Measurements from ENCODE around the gene PIGZ. TPM values are rescaled to one million over a fixed set of nuclear protein-coding genes. Genes with fewer than 3 reads are reported as not detected.
A peak's percentile ranks its signal among the peaks of the same experiment; 100 is the strongest.

Gene PIGZ
- total and polyA plus RNA-seq, 9 of the 15 experiments (the other 6 are each of a cell fraction or from before 2014, with no cell fraction given) = 0.15 to 1.8 (median 0.76) TPM

DNA sequence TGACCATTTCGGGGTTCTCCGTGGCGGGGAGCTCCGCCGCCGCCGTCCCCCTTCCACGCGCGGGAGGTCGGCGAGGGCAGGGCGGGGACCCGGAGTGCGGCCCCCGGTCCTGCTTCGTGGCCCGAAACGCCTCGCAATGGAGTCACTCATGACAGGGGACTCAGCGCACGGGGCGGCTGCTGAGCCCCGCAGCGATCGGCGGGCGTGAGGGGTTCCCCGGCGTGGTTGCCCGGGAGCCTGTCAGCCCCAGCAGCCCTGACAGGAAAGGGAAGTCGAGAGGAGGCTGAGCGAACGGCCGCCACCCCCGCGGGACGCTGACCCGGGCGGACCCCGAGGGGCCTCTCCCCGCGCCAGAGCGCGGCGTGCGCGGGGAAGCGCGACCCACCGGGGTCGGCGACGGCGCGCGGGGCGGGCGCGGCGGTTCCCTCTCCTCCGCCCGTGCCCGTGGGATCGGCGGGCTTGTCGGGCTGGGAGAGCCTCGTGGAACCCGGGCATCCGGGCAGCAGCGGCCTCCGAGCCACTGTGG is 564 bp upstream of the PIGZ start:
- H3K9ac ChIP-seq (ENCODE audit: insufficient read depth in 1 of 2, low read depth in 2 of 2, low read length in 2 of 2) = peak overlapping the region; percentile 90 to 96
- intact Hi-C loops (cut with micrococcal nuclease) = no loop called here
- H3K4me2 ChIP-seq (ENCODE audit: insufficient read depth, low read length) = peak overlapping the region; percentile 77
- CTCF ChIA-PET (ENCODE audit: low intra/inter-chr PET ratio) = interaction anchor here (0.8 to 2.7 kb wide), 5 partner anchors 28 to 360 kb away, joined by 3 to 10 read pairs (median 6); no protein-coding TSS in a partner anchor
- DNase-seq (ENCODE audit: extremely low read depth in 1 of 4, low spot score in 3 of 4) = peak; percentile 61 to 70 (median 67)
- under 1% methylated on average over 45 of the region's 72 CpGs for WGBS (ENCODE audit: insufficient coverage, low coverage, missing lambda C conversion rate)
- peaks cover 3% of the 10 kb centered on the region; the same call in 1 of the 2 replicates for H3K9me3 ChIP-seq (replicated peaks; ENCODE audit: control insufficient read depth, insufficient read depth, low read depth, low read length)
- H2AFZ ChIP-seq (ENCODE audit: low read depth, low read length) = peak overlapping the region; percentile 92
- in situ Hi-C loops (cut with MboI) = no loop called here
- peak overlapping the region; percentile 94 for H3K27ac ChIP-seq (ENCODE audit: extremely low read depth, low read depth, low read length)
- no TSS peak for BruUV-seq (replicated peaks)
- H3K79me2 ChIP-seq (ENCODE audit: control insufficient read depth, insufficient read depth, low read length) = peaks cover 12% of the 10 kb centered on the region; the same call in 2 of the 3 replicates
- ATAC-seq = peak; percentile 61
- no peaks in the 10 kb centered on the region for H4K20me1 ChIP-seq (replicated peaks; ENCODE audit: control insufficient read depth, insufficient read depth, low read length)
- H3K36me3 ChIP-seq (ENCODE audit: control insufficient read depth, insufficient read depth, low read length) = peaks cover 8% of the 10 kb centered on the region; the same call in 1 of the 3 replicates
- no peak for FAIRE-seq
- H3K9me1 ChIP-seq (ENCODE audit: control insufficient read depth, insufficient read depth, low read length) = no peaks in the 10 kb centered on the region
- peak overlapping the region; percentile 71 for H3K4me3 ChIP-seq
- no peaks in the 10 kb centered on the region for H3K27me3 ChIP-seq (ENCODE audit: control insufficient read depth in 2 of 2, insufficient read depth in 2 of 2, low read length in 2 of 2)
- peaks cover 15 to 28% of the 10 kb centered on the region in 2 experiments; a peak in 4 of 5 replicates for H3K4me1 ChIP-seq (replicated peaks in 1 of 2; ENCODE audit: control insufficient read depth in 2 of 2, insufficient read depth in 2 of 2, low read length in 2 of 2)
- POLR2A ChIA-PET = interaction anchor here (0.6 to 1.4 kb wide), 5 partner anchors 11 to 27 kb away, joined by 3 to 5 read pairs (median 3); no protein-coding TSS in a partner anchor
- no peak for TF ChIP-seq ZNF354B (CRISPR knock-in tag; IDR thresholded peaks at IDR 0.05)
- peak; percentile 33; the same call in 1 of the 2 replicates for TF ChIP-seq EP400 (IDR thresholded peaks at IDR 0.05)
- TF ChIP-seq ATF6 (CRISPR knock-in tag; IDR thresholded peaks at IDR 0.05) = 0 out of 2 replicates have a peak, but pooled peaks have one; percentile 42
- peak in 1 of 2 experiments; percentile 71; a peak in 2 of 4 replicates for TF ChIP-seq TEAD1 (CRISPR knock-in tag; IDR thresholded peaks at IDR 0.05)
- TF ChIP-seq ATF1 (CRISPR knock-in tag; IDR thresholded peaks at IDR 0.05) = 0 out of 2 replicates have a peak, but pooled peaks have one; percentile 25
- TF ChIP-seq ATF1 (tag; IDR thresholded peaks at IDR 0.05) = no peak
- peak; percentile 86 for TF ChIP-seq ZBTB7A (IDR thresholded peaks at IDR 0.05; ENCODE audit: borderline replicate concordance, control insufficient read depth, low read depth, low read length)
- TF ChIP-seq DMBX1 (CRISPR knock-in tag; IDR thresholded peaks at IDR 0.05; ENCODE audit: borderline replicate concordance) = peak; percentile 84
- no peak for TF ChIP-seq SNIP1 (IDR thresholded peaks at IDR 0.05; ENCODE audit: low read depth)
- no peak for TF ChIP-seq MEIS2 (IDR thresholded peaks at IDR 0.05; ENCODE audit: partially characterized antibody)
- peak; percentile 51 for TF ChIP-seq POLR2A (conservative IDR thresholded peaks at IDR 0.05)
- peak; percentile 96; the same call in 1 of the 2 replicates for TF ChIP-seq NR4A1 (CRISPR knock-in tag; IDR thresholded peaks at IDR 0.05)
- TF ChIP-seq NR4A1 (tag; IDR thresholded peaks at IDR 0.05) = peak; percentile 96
- TF ChIP-seq HIVEP1 (CRISPR knock-in tag; IDR thresholded peaks at IDR 0.05) = 0 out of 2 replicates have a peak, but pooled peaks have one; percentile 22
- TF ChIP-seq FOXK1 (CRISPR knock-in tag; IDR thresholded peaks at IDR 0.05; ENCODE audit: borderline replicate concordance) = no peak
- peak; percentile 67; the same call in 1 of the 2 replicates for TF ChIP-seq MTF1 (CRISPR knock-in tag; IDR thresholded peaks at IDR 0.05; ENCODE audit: borderline replicate concordance)
- TF ChIP-seq BRCA1 (IDR thresholded peaks at IDR 0.05) = no peak
- no peak for TF ChIP-seq BRCA1 (CRISPR knock-in tag; IDR thresholded peaks at IDR 0.05)
- TF ChIP-seq ZNF551 (CRISPR knock-in tag; IDR thresholded peaks at IDR 0.05) = no peak
- TF ChIP-seq CBX3 (IDR thresholded peaks at IDR 0.05; ENCODE audit: borderline replicate concordance in 1 of 2, low read length in 2 of 2) = 0 out of 3 replicates have a peak, but pooled peaks of 1 of the 2 experiments have one; percentile 1
- TF ChIP-seq HDAC1 (IDR thresholded peaks at IDR 0.05) = peak in 1 of 2 experiments; percentile 67; a peak in 2 of 4 replicates
